GM12878 (cell line): ENCODE results near the gene PDPN. TPM values are rescaled to one million over a fixed set of nuclear protein-coding genes. Genes with fewer than 3 reads are reported as not detected.

Source experiments
- ATAC-seq: fragments of 200-7000 bp; cut with Tn5 transposase; 3 replicates; pipeline ENCODE4 v1.9.1; 2020; ENCODE audit warnings: mild to moderate bottlenecking, moderate library complexity
- BruUV-seq: library from RNA; stranded (reverse); fragments of 400-500 nt; replicated peaks from 2 replicates; lab custom pipeline; 2021; lab: Mats Ljungman, UMichigan
- CTCF ChIA-PET: fragments of 300-600 bp; sonication (Branson Sonifier 250); formaldehyde crosslinking; extraction: SDS; loops from one replicate; lab custom pipeline; 2021; ENCODE audit warnings: inconsistent platforms; lab: Yijun Ruan, JAX
- POLR2A ChIA-PET: fragments of 350-600 bp; formaldehyde crosslinking; extraction: SDS; loops from one replicate; lab custom pipeline; 2021; ENCODE audit warnings: inconsistent platforms; lab: Charles Lee
- RAD21 ChIA-PET: fragments of 300-600 bp; sonication (Branson Sonifier 250); formaldehyde crosslinking; loops from one replicate; lab custom pipeline; 2023; ENCODE audit warnings: antibody characterized with exemption; ENCODE audit not compliant: unreplicated experiment; lab: Charles Lee
- SMC1A ChIA-PET: fragments of 300-600 bp; sonication (Branson Sonifier 250); formaldehyde crosslinking; loops from one replicate; lab custom pipeline; 2023; ENCODE audit not compliant: unreplicated experiment, uncharacterized antibody; lab: Charles Lee
- DNase-seq: peaks from one replicate; pipeline ENCODE4 v3.0.0-alpha.2; 2011; ENCODE audit warnings: low read depth, low spot score
- FAIRE-seq: peaks from 3 replicates; lab custom pipeline; 2011; peaks lifted over from hg19 to GRCh38; lab: Jason Lieb, UNC
- H2AFZ ChIP-seq: 2 replicates; pipeline ENCODE4 v1.6.0; 2011; ENCODE audit warnings: low read depth, low read length, control low read depth; ENCODE audit not compliant: control insufficient read depth
- H3K27ac ChIP-seq: 2 replicates; pipeline ENCODE4 v1.5.1; 2011; ENCODE audit warnings: control low read depth; ENCODE audit not compliant: control insufficient read depth, insufficient read depth
- H3K27me3 ChIP-seq, 2 experiments: replicated peaks in 1 of 2; 2 replicates each; pipeline versions ENCODE4 v1.6.0 to v1.6.1; 2011; ENCODE audit warnings: low read length in 1 of 2; ENCODE audit not compliant: control insufficient read depth in 2 of 2, insufficient read depth in 2 of 2
- H3K36me3 ChIP-seq, 2 experiments: 2 replicates each; pipeline ENCODE4 v1.5.1; 2011; ENCODE audit warnings: low read length in 1 of 2; ENCODE audit not compliant: control insufficient read depth in 2 of 2, insufficient read depth in 2 of 2
- H3K4me1 ChIP-seq: 2 replicates; pipeline ENCODE4 v1.6.1; 2011; ENCODE audit warnings: mild to moderate bottlenecking, low read length, moderate library complexity, mixed read lengths; ENCODE audit not compliant: control insufficient read depth, insufficient read depth
- H3K4me2 ChIP-seq: 2 replicates; pipeline ENCODE4 v1.6.0; 2011; ENCODE audit warnings: control low read depth; ENCODE audit not compliant: control insufficient read depth, insufficient read depth
- H3K4me3 ChIP-seq: fragments of 200-600 bp; sonication (generic); 2 replicates; pipeline ENCODE4 v1.5.1; 2016
- H3K79me2 ChIP-seq: 2 replicates; pipeline ENCODE4 v1.6.0; 2011; ENCODE audit warnings: low read length; ENCODE audit not compliant: control insufficient read depth, insufficient read depth
- H3K9ac ChIP-seq: 2 replicates; pipeline ENCODE4 v1.8.0; 2011; ENCODE audit warnings: low read length, control low read depth, mixed read lengths; ENCODE audit not compliant: control insufficient read depth, insufficient read depth
- H3K9me3 ChIP-seq: replicated peaks from 3 replicates; pipeline ENCODE4 v1.5.1; 2011; ENCODE audit warnings: mild to moderate bottlenecking, low read length; ENCODE audit not compliant: control insufficient read depth, insufficient read depth
- H4K20me1 ChIP-seq: 2 replicates; pipeline ENCODE4 v1.6.0; 2011; ENCODE audit not compliant: control insufficient read depth, insufficient read depth
- BCL11A ChIP-seq: IDR thresholded peaks from 2 replicates; pipeline ENCODE4 v1.6.1; 2011; ENCODE audit warnings: low read depth, low read length
- BMI1 ChIP-seq: fragments of 450-650 bp; IDR thresholded peaks from 2 replicates; pipeline ENCODE4 v1.6.1; 2016; ENCODE audit warnings: mild to moderate bottlenecking, moderate library complexity, borderline replicate concordance
- CBX5 ChIP-seq: sonication (generic); IDR thresholded peaks from 2 replicates; pipeline ENCODE4 v1.6.1; 2016; ENCODE audit warnings: low read depth, moderate library complexity, mild to moderate bottlenecking, inconsistent platforms
- FOXM1 ChIP-seq: IDR thresholded peaks from 2 replicates; pipeline ENCODE4 v1.6.1; 2012; ENCODE audit warnings: low read depth, mild to moderate bottlenecking, inconsistent platforms, low read length, moderate library complexity
- HCFC1 ChIP-seq: fragments of 150-350 bp; IDR thresholded peaks from 2 replicates; pipeline ENCODE4 v1.6.1; 2014; ENCODE audit warnings: low read length
- HDAC2 ChIP-seq: fragments of 200-600 bp; sonication (generic); IDR thresholded peaks from 2 replicates; pipeline ENCODE4 v1.6.1; 2017
- IKZF2 ChIP-seq, 2 experiments: fragments of 450-650 bp; IDR thresholded peaks; 2 replicates each; pipeline ENCODE4 v1.6.1; 2017; ENCODE audit warnings: mild to moderate bottlenecking in 2 of 2, moderate library complexity in 2 of 2
- TBL1XR1 ChIP-seq: IDR thresholded peaks from 2 replicates; pipeline ENCODE4 v1.6.1; 2012; ENCODE audit warnings: low read depth, low read length, improper control_type of control experiment
- ZNF274 ChIP-seq: IDR thresholded peaks from one replicate; pipeline ENCODE4 v1.8.0; 2011; ENCODE audit not compliant: insufficient read length, insufficient read depth
- WGBS: methylation state at CpG from one replicate; pipeline ENCODE4 v1.1.6; 2016; ENCODE audit warnings: low lambda C conversion rate; ENCODE audit not compliant: insufficient replicate concordance, insufficient coverage; ENCODE audit errors: missing lambda C conversion rate; 5-methylcytosine and 5-hydroxymethylcytosine counted together
- in situ Hi-C: fragments of 300-500 bp; cut with MboI; formaldehyde crosslinking; loops from 9 replicates; pipeline ENCODE4 v1.14.3; 2018; ENCODE audit warnings: mixed read lengths
- intact Hi-C: fragments of 100-400 bp; cut with micrococcal nuclease; formaldehyde crosslinking; loops from one replicate; pipeline ENCODE4 v1.14.2; 2022; ENCODE audit not compliant: unreplicated experiment
- polyA plus RNA-seq, 11 experiments: library from polyadenylated mRNA; depleted of rRNA in 4 of 11; unstranded in 6 of 11; stranded (reverse) in 5 of 11; fragments of >200 nt; fragmentation: Nextera tagmentation in 4 of 11; fragmentation: Illumina TruSeq in 1 of 11; extraction: Ambion mirVana in 4 of 11; extraction: Trizol in 1 of 11; gene quantifications; 1 replicate in 1 of 11; 2 replicates in 10 of 11; pipeline versions ENCODE4 v1.2.1 to v1.2.3, GENCODE V29; 2011 to 2016; ENCODE audit warnings: inconsistent platforms in 2 of 11, missing spikeins in 2 of 11, low read depth in 1 of 11
- total RNA-seq, 4 experiments: library from RNA; depleted of rRNA in 3 of 4; stranded (reverse); fragments of >200 nt in 3 of 4; fragmentation: Illumina TruSeq in 1 of 4; extraction: Trizol in 1 of 4; gene quantifications; 2 replicates each; pipeline versions ENCODE4 v1.2.1 to v1.2.3, GENCODE V29; 2013 to 2021
- TF ChIP-seq, protein P1 (sequence below): fragments of 450-650 bp; IDR thresholded peaks from 2 replicates; pipeline ENCODE4 v1.6.1; 2014; ENCODE audit warnings: mild to moderate bottlenecking
- TF ChIP-seq, protein P2 (sequence below): fragments of 450-650 bp; IDR thresholded peaks from 2 replicates; pipeline ENCODE4 v1.6.1; 2016; ENCODE audit warnings: mild to moderate bottlenecking
- TF ChIP-seq, protein P3 (sequence below): fragments of 450-650 bp; IDR thresholded peaks from 2 replicates; pipeline ENCODE4 v1.6.1; 2016; ENCODE audit warnings: mild to moderate bottlenecking

Gene PDPN
- total and polyA plus RNA-seq, 10 of the 15 experiments (the other 5 are each of a cell fraction or from before 2014, with no cell fraction given), result 0.21 TPM; not detected in 9

DNA sequence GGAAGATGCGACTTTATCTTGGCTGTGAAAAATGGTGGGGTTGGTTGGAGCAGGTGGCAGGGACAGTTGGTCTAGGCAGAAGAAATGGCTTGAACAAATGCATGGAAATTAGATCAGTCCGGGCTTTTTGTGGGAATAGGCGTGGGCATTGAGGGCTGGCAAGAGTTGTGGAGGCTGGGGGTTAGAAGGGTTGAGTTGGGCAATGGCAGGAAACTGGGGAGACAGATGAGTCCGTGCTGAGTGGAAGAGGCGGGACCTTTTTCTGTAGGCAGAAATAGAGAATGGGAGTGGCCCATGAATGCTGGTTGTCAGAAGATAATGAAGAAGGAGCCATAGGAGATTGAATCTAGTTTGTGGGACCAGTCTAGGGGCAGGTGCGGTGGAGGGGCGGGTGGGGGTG lies 6.9 kb downstream of the PDPN start:
- no peak overlapping the region for H3K27ac ChIP-seq
- ATAC-seq (no peak), DNase-seq (no peak), FAIRE-seq (no peak)
- H3K4me2 ChIP-seq, result no peak overlapping the region
- H3K9me3 ChIP-seq, result no peaks in the 10 kb centered on the region; the same call in 2 of the 3 replicates
- no peaks in the 10 kb centered on the region for H4K20me1 ChIP-seq
- intact Hi-C loops, result no loop called here
- no peaks in the 10 kb centered on the region; a peak in 1 of 4 replicates for H3K27me3 ChIP-seq
- no peaks in the 10 kb centered on the region for H3K79me2 ChIP-seq
- TF ChIP-seq, protein P1, sequence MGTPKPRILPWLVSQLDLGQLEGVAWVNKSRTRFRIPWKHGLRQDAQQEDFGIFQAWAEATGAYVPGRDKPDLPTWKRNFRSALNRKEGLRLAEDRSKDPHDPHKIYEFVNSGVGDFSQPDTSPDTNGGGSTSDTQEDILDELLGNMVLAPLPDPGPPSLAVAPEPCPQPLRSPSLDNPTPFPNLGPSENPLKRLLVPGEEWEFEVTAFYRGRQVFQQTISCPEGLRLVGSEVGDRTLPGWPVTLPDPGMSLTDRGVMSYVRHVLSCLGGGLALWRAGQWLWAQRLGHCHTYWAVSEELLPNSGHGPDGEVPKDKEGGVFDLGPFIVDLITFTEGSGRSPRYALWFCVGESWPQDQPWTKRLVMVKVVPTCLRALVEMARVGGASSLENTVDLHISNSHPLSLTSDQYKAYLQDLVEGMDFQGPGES, result no peak
- TF ChIP-seq, protein P2, sequence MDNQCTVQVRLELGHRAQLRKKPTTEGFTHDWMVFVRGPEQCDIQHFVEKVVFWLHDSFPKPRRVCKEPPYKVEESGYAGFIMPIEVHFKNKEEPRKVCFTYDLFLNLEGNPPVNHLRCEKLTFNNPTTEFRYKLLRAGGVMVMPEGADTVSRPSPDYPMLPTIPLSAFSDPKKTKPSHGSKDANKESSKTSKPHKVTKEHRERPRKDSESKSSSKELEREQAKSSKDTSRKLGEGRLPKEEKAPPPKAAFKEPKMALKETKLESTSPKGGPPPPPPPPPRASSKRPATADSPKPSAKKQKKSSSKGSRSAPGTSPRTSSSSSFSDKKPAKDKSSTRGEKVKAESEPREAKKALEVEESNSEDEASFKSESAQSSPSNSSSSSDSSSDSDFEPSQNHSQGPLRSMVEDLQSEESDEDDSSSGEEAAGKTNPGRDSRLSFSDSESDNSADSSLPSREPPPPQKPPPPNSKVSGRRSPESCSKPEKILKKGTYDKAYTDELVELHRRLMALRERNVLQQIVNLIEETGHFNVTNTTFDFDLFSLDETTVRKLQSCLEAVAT, result no peak
- ChIA-PET CTCF (no interaction called here), RAD21 (no interaction called here), POLR2A (no interaction called here), SMC1A (no interaction called here)
- WGBS, result 16% methylated on average over 7 of the region's 7 CpGs
- H3K9ac ChIP-seq, result no peak overlapping the region
- no peaks in the 10 kb centered on the region for H3K4me1 ChIP-seq
- H3K36me3 ChIP-seq, result no peaks in the 10 kb centered on the region
- H2AFZ ChIP-seq, result no peak overlapping the region
- in situ Hi-C loops, result no loop called here
- BruUV-seq, result no TSS peak
- H3K4me3 ChIP-seq, result no peak overlapping the region

DNA sequence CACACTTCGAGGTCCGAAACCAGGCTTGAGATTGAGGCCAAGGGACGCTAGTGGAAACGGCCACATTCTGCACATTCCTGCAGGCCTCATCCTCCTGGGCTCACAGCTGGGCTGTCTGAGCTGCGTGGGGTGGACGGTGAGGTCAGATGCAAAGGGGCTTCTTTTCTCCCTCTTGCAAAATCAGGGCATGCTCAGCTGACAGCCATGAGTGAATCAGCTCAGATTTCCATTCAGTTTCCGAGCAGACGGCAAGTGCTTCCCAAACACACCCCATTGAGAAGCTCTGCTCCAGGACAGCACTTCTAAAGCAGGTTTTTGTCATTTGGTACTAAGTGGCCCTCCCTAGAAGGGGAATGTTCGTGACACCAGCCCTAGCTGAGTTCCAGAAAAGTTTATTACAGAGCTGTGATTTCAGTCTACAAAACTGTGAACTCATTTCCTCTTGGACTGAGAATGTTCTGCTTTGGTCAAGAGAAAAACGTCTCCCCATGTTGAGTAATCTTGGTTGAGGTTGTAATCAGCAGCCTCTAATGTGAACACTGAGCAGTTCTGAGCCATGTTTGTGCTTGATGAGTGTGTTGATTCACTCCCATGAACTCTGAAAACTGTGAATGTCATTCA lies 10.0 kb downstream of the PDPN start:
- Histone ChIP-seq H3K4me1 (no peaks in the 10 kb centered on the region), H3K4me3 (no peak overlapping the region), H4K20me1 (no peaks in the 10 kb centered on the region), H3K27me3 (no peaks in the 10 kb centered on the region; a peak in 1 of 4 replicates), H2AFZ (no peak overlapping the region), H3K36me3 (no peaks in the 10 kb centered on the region), H3K27ac (no peak overlapping the region), H3K9me3 (no peaks in the 10 kb centered on the region; the same call in 2 of the 3 replicates), H3K9ac (no peak overlapping the region), H3K79me2 (no peaks in the 10 kb centered on the region), H3K4me2 (no peak overlapping the region)
- intact Hi-C loops, result no loop called here
- no peak for FAIRE-seq
- RAD21 ChIA-PET, result no interaction called here
- CTCF ChIA-PET, result no interaction called here
- SMC1A ChIA-PET, result no interaction called here
- in situ Hi-C loops, result no loop called here
- POLR2A ChIA-PET, result no interaction called here
- WGBS, result 10% methylated on average over 10 of the region's 10 CpGs
- no peak for ATAC-seq
- no peak for DNase-seq
- BruUV-seq, result no TSS peak
- TF ChIP-seq HDAC2 (no peak), FOXM1 (no peak), TBL1XR1 (no peak), ZNF274 (no peak), HCFC1 (no peak), BCL11A (no peak), CBX5 (no peak), IKZF2 (IDR thresholded peaks at IDR 0.05) (no peak), BMI1 (no peak)
- TF ChIP-seq, protein P3, sequence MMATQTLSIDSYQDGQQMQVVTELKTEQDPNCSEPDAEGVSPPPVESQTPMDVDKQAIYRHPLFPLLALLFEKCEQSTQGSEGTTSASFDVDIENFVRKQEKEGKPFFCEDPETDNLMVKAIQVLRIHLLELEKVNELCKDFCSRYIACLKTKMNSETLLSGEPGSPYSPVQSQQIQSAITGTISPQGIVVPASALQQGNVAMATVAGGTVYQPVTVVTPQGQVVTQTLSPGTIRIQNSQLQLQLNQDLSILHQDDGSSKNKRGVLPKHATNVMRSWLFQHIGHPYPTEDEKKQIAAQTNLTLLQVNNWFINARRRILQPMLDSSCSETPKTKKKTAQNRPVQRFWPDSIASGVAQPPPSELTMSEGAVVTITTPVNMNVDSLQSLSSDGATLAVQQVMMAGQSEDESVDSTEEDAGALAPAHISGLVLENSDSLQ, result no peak
